Activated naive CD8-positive, alpha-beta T cell treated with anti-CD3 and anti-CD28 coated beads for 36 hours (primary cell): ENCODE measurements around the gene CFAP126. TPM values are rescaled to one million over a fixed set of nuclear protein-coding genes. Genes with fewer than 3 reads are reported as not detected.
"Not testable (repeated sequence)": the region's sequence is repeated elsewhere in the genome, so short reads cannot be mapped to it uniquely, and the experiment has no call there.

Experiments used
- DNase-seq: peaks from one replicate; pipeline ENCODE4 v3.0.0; 2021
- H3K27ac Mint-ChIP-seq: one replicate; pipeline ENCODE4 v1.8.0; 2022; ENCODE audit warnings: mild to moderate bottlenecking, moderate library complexity, mixed read lengths
- H3K27me3 Mint-ChIP-seq: one replicate; pipeline ENCODE4 v1.8.0; 2022; ENCODE audit warnings: mild to moderate bottlenecking, mixed read lengths
- H3K36me3 Mint-ChIP-seq: one replicate; pipeline ENCODE4 v1.8.0; 2021; ENCODE audit warnings: mild to moderate bottlenecking, mixed read lengths
- H3K4me1 Mint-ChIP-seq: one replicate; pipeline ENCODE4 v1.8.0; 2021; ENCODE audit warnings: mixed read lengths
- H3K4me3 Mint-ChIP-seq: one replicate; pipeline ENCODE4 v1.8.0; 2022; ENCODE audit warnings: mild to moderate bottlenecking, moderate library complexity, mixed read lengths
- H3K9me3 Mint-ChIP-seq: one replicate; pipeline ENCODE4 v1.8.0; 2022; ENCODE audit warnings: mixed read lengths
- total RNA-seq, 2 experiments: library from RNA; stranded (reverse); gene quantifications; one replicate each; pipeline ENCODE4 v1.2.3, GENCODE V29; 2021

CFAP126 gene, protein sequence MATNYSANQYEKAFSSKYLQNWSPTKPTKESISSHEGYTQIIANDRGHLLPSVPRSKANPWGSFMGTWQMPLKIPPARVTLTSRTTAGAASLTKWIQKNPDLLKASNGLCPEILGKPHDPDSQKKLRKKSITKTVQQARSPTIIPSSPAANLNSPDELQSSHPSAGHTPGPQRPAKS
- not detected for total RNA-seq

DNA sequence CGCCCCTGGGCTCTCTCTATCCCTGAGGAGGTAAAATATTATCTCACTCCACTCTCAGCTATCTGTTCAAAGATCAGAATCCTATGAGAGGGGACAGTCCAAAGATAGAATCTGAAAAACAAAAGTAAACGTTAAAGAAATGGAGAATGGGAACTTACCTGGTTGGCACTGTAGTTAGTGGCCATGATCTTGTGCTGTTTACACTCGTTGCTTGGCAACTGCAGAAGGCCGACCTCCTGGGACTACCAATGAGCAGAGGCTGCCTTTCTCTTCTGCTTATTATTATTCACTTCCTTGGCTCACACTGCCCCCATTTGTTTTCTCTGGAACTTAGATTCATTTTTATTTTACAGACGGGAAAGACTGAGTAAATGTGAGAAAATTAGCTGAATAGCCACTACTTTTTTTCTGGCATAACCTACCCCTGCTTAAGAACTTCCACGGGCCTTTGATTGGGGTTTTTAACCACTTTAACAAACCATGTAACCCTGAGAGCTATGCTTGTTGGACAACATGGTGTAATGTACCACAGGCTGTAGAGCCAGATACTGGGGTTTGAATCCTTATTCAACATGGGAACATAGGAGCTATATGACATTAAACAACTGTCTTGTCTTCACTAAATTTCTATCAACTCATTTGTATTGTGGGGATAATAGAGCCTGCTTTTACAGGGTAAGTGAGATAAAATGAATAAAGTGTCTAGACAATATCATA, at the start of gene CFAP126:
Gene CFAP126 (minus strand): TSS at position 193 of the 717 bp plus-strand sequence. CDS start 8 bp downstream, at position 185.
- H3K4me3 Mint-ChIP-seq, result no peak within 1 kb of the TSS
- H3K9me3 Mint-ChIP-seq, result no peaks in the 10 kb centered on the region
- peak within 1 kb of the TSS; percentile 39 for H3K27ac Mint-ChIP-seq
- H3K36me3 Mint-ChIP-seq, result peaks cover 10% of the 10 kb centered on the region
- H3K4me1 Mint-ChIP-seq, result peaks cover 11% of the 10 kb centered on the region
- peak; percentile 35 for DNase-seq
- H3K27me3 Mint-ChIP-seq, result no peaks in the 10 kb centered on the region

DNA sequence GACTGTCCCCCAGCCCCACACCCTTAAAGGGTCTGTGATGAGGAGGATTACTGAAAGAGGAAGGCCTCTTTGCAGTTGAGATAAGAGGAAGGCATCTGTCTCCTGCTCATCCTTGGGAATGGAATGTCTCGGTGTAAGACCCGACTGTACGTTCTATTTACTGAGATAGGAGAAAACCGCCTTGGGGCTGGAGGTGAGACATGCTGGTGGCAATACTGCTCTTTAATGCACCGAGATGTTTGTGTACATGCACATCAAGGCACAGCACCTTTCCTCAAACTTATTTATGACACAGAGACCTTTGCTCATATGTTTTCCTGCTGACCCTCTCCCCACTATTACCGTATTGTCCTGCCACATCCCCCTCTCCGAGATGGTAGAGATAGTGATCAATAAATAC, 45.4 kb upstream of the CFAP126 start:
- not testable (repeated sequence) for H3K27ac Mint-ChIP-seq, H3K9me3 Mint-ChIP-seq, H3K27me3 Mint-ChIP-seq, DNase-seq, H3K4me3 Mint-ChIP-seq, H3K36me3 Mint-ChIP-seq
- H3K4me1 Mint-ChIP-seq, result peaks cover 18% of the 10 kb centered on the region

DNA sequence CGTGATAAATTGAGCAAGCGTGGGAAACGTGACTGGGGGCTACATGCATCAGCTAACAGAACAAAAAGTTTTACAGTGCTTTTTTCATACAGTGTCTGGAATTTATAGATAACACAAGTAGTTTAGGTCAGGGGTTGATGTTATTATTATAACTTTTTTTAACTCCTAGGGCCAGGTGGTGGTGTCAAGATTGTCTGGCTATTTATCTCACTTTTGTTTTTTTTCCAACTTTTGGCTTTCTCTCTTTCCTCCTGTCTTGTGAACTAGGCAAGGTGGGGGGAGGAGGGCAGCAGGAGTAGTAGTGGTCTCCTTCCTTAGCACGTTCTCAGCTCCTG, 42.9 kb upstream of the CFAP126 start:
- not testable (repeated sequence) for H3K4me3 Mint-ChIP-seq, H3K9me3 Mint-ChIP-seq, H3K27me3 Mint-ChIP-seq, DNase-seq, H3K36me3 Mint-ChIP-seq
- Mint-ChIP-seq H3K4me1 (peaks cover 18% of the 10 kb centered on the region), H3K27ac (peak overlapping the region; percentile 62)

DNA sequence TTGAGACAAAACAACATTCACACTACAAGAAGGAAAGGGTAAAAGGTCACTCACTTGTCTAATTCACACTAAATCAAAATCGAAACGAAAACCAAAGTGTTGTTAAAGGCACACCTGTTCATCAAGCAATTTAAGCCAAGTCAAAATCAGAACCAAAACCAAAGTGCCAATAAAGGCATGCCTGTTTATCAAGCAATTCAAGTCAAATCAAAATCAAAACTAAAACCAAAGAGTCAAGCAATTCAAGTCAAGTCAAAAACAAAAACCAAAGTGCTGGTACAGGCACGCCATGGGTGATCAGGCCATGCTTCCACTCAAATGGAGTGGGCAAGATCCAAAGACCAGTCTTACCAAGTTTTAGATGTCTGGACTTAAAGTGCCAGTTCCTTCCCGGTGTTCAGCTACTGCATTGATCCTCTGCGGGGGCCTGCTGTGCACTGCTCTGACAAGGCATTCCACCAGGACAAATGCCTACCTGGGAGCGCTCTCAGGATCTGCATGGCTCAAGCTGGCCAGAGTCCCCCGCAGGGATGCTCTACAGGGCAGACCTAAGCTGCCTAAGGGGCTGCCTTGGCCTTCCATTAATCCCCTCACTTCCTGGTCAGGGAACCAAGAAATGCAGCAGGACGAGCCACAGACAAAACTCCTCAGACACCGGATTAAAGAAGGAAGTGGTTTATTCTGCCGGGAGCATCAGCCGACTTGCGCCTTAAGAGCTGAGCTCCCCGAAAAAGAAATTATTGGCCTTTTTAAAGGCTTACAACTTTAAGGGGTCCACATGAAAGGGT, 42.4 kb upstream of the CFAP126 start:
- Mint-ChIP-seq H3K4me1 (peaks cover 18% of the 10 kb centered on the region), H3K27ac (peak overlapping the region; percentile 62), H3K4me3 (peak overlapping the region; percentile 30)
- not testable (repeated sequence) for H3K9me3 Mint-ChIP-seq, H3K27me3 Mint-ChIP-seq, H3K36me3 Mint-ChIP-seq
- peak; percentile 16 for DNase-seq

DNA sequence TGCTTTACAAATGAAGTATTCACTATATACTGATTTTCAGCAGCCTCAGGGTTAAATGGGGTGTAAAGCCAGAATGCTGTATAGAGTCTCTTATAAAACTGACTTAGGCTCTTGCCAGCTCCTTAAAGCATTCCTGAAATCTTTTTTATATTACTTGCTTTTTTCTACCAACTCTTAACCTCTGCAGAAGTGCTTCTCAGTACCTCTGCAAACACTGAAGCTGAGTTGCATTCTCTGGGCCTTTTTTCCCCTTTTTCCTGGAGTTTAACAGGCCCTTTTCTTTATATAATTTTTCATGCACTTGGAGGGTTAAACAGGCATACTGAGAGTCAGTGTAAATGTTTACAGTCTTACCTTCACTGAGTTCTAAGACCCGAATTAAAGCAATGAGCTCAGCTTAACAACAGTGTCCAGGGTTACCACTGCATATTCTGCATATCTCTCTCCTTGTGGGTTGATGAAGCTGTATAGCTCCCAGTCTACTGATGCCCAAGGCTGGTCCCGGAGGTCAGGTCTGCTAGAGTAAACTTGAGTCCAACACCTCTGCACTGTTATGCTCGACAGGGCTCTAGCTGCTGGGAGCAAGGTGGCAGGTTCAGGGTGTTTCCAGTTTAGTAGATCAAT, 40.9 kb upstream of the CFAP126 start:
- Mint-ChIP-seq H3K4me1 (peaks cover 25% of the 10 kb centered on the region), H3K4me3 (no peak overlapping the region), H3K36me3 (peaks cover 9% of the 10 kb centered on the region), H3K27me3 (peaks cover 11% of the 10 kb centered on the region), H3K27ac (no peak overlapping the region), H3K9me3 (peaks cover 1% of the 10 kb centered on the region)
- no peak for DNase-seq

DNA sequence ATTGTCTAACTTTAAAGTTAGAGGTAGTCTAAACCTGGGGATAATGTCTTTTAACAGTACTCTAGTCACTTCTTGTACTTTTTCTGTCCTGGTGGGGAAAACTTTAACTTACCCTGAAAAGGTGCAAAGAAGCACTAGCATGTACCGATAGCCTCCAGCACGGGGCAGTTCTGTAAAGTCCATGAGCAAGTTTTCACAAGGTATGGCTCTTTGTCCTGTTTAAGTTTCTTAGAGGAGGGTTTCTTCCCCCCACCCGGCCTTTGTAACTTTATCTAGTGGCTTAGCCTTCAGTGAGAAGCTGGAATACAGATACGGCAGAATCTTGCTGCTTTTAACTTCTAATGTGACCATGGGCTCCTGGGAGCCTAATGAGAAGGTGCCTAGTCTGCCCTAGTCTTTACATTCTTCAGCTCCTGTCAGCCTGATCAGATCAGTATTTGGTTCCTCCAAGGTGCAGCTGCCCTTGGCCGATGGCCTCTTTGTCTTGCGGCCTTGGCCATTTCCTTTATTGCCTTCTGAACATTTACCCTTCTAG, 39.8 kb upstream of the CFAP126 start:
- H3K36me3 Mint-ChIP-seq, result peaks cover 9% of the 10 kb centered on the region
- peaks cover 1% of the 10 kb centered on the region for H3K9me3 Mint-ChIP-seq
- H3K27ac Mint-ChIP-seq, result no peak overlapping the region
- no peak for DNase-seq
- H3K4me1 Mint-ChIP-seq, result peaks cover 28% of the 10 kb centered on the region
- no peak overlapping the region for H3K4me3 Mint-ChIP-seq
- peaks cover 16% of the 10 kb centered on the region for H3K27me3 Mint-ChIP-seq

DNA sequence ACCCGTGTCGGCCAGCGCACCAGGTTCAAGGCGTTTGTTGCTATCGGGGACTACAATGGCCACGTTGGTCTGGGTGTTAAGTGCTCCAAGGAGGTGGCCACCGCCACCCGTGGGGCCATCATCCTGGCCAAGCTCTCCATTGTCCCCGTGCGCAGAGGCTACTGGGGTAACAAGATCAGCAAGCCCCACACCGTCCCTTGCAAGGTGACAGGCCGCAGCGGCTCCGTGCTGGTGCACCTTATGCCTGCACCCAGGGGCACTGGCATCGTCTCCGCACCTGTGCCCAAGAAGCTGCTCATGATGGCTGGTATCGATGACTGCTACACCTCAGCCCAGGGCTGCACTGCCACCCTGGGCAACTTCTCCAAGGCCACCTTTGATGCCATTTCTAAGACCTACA, 38.9 kb upstream of the CFAP126 start:
- not testable (repeated sequence) for H3K4me3 Mint-ChIP-seq, H3K9me3 Mint-ChIP-seq, H3K27ac Mint-ChIP-seq, H3K36me3 Mint-ChIP-seq, DNase-seq
- peaks cover 28% of the 10 kb centered on the region for H3K4me1 Mint-ChIP-seq
- peaks cover 16% of the 10 kb centered on the region for H3K27me3 Mint-ChIP-seq

DNA sequence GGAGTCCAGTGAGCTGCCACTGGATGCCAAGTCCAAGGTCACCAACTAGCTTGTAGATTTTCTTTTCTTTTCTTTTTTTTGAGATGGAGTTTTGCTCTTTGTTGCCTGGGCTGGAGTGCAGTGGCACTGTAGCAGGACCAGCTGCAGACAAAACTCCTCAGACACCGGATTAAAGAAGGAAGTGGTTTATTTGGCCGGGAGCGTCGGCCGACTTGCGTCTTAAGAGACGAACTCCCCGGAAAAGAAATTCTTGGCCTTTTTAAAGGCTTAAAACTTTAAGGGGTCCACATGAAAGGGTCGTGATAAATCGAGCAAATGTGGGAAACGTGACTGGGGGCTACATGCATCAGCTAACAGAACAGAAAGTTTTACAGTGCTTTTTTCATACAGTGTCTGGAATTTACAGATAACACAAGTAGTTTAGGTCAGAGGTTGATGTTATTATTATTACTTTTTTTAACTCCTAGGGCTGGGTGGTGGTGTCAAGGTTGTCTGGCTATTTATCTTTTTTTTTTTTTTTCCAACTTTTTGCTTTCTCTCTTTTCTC, 36.4 kb upstream of the CFAP126 start:
- peaks cover 22% of the 10 kb centered on the region for H3K27me3 Mint-ChIP-seq
- DNase-seq, result no peak
- H3K4me3 Mint-ChIP-seq, result no peak overlapping the region
- H3K27ac Mint-ChIP-seq, result no peak overlapping the region
- H3K4me1 Mint-ChIP-seq, result peaks cover 27% of the 10 kb centered on the region
- peaks cover 18% of the 10 kb centered on the region for H3K36me3 Mint-ChIP-seq
- peaks cover 3% of the 10 kb centered on the region for H3K9me3 Mint-ChIP-seq

DNA sequence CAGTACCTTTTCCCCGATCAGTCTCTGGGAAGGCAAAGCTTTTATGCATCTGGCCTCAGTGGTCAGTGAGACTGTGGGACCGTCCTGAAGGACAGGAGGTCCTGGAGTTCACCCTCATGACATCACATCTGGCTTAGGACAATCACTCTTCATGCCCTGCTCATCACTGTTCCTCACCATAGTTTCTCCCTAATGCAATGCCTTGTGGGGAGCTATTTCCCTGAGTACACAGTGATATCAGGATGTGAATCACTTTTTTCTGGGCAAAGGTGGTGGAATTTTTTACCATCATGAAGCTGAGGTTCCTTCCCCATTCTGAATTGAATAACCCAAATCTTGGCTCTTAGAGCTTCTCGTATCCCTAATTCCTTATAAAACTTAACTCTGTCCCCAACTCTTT, 34.8 kb upstream of the CFAP126 start:
- no peak overlapping the region for H3K27ac Mint-ChIP-seq
- H3K4me3 Mint-ChIP-seq, result no peak overlapping the region
- peaks cover 22% of the 10 kb centered on the region for H3K27me3 Mint-ChIP-seq
- peaks cover 18% of the 10 kb centered on the region for H3K36me3 Mint-ChIP-seq
- H3K4me1 Mint-ChIP-seq, result peaks cover 35% of the 10 kb centered on the region
- no peak for DNase-seq
- H3K9me3 Mint-ChIP-seq, result peaks cover 3% of the 10 kb centered on the region

DNA sequence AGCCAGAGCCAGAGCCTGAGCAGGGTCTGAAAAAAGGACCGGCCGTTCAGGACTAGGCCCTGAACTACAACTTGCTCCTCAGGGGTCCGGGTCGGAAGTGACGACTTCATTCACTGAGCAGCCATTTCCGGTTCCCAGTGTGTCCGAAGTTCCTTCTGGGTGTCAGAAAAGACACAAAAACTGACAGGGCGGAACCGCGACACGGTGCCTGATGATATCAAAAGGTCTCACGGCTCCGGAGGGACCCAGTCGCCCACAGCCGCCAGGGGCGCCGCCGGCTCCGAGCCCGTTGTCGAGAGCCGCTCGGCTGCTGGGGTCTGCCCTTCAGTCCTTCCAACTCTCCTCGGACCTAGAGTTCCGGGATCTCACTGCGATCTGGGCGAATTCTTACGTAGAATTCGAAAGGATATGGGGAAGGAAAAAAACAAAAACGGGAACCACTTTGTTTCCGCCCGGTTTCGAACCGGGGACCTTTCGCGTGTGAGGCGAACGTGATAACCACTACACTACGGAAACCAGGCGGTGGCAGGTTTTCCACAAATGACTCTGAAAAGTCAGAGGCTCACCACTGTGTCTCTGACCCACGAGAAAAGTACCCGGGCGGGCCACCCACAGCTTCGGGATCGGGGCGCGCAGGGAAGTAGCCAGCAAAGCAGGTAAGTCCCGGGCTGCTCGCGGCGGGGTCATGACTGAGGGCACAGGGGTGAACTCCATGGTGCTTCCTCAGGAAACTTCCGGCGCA, 31.8 kb upstream of the CFAP126 start:
- peak overlapping the region; percentile 94 for H3K4me3 Mint-ChIP-seq
- peaks cover 33% of the 10 kb centered on the region for H3K4me1 Mint-ChIP-seq
- H3K36me3 Mint-ChIP-seq, result peaks cover 17% of the 10 kb centered on the region

DNA sequence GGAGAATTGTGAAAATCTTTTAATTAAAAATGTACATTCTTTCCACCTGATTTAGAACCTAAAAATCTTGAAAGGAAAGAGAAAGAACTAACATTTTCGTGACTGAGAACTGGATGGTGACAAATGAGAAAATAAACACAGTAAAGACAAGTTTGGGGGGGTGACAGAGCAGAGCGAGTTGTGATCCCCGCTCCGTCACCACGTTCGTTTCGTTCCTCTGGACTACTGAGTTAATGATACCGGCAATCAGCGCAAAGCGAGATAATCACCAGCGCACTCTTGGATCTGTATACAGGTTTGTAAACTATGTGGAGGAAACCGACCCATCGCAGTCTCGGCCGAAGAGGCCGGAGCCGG, 31.2 kb upstream of the CFAP126 start:
- DNase-seq, result no peak
- peaks cover 28% of the 10 kb centered on the region for H3K4me1 Mint-ChIP-seq

More for the DNA sequence above, 31.8 kb upstream of the CFAP126 start:
- Mint-ChIP-seq H3K27me3 (peaks cover 20% of the 10 kb centered on the region), H3K9me3 (peaks cover 3% of the 10 kb centered on the region), H3K27ac (peak overlapping the region; percentile 100)
- peak; percentile 87 for DNase-seq

DNA sequence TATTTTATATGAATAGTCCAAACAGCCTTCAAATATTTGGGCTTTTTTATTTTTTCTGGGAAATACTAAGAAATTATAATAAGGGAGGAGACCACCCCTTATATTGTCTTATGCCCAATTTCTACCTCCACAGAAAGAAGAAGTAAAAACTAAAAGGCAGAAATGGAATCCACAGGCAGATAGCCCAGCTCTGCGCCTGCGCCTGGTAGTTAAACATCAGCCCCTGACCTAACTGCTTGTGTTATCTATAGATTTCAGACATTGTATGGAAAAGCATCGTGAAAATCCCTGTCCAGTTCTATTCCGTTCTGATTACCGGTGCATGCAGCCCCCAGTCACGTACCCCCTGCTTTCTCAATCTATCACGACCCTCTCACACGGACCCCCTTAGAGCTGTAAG, 29.4 kb upstream of the CFAP126 start:
- not testable (repeated sequence) for H3K4me3 Mint-ChIP-seq, H3K9me3 Mint-ChIP-seq, H3K27me3 Mint-ChIP-seq, H3K27ac Mint-ChIP-seq, DNase-seq
- H3K36me3 Mint-ChIP-seq, result peaks cover 12% of the 10 kb centered on the region
- peaks cover 34% of the 10 kb centered on the region for H3K4me1 Mint-ChIP-seq

More for the DNA sequence above, 31.2 kb upstream of the CFAP126 start:
- H3K4me3 Mint-ChIP-seq, result peak overlapping the region; percentile 94
- peaks cover 3% of the 10 kb centered on the region for H3K9me3 Mint-ChIP-seq
- peaks cover 15% of the 10 kb centered on the region for H3K36me3 Mint-ChIP-seq
- peak overlapping the region; percentile 100 for H3K27ac Mint-ChIP-seq
- peaks cover 15% of the 10 kb centered on the region for H3K27me3 Mint-ChIP-seq

DNA sequence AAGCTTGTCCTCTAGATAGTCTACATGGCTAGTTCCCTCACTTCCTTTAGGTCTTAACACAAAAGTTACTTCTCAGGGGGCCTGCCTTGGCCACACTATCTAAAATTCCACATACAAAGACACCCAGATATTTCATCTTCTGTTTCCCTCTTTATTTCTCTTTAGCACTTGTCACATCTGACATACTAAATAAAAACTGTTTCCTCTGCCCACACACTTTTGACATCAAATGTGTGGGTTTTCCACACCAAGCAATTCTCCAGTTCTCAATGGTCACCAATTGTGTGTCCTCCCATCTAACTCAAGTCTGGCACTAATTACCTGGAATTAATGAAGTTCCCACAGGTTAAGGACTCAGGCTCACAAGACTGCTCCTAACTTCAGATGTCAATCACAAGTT, 25.5 kb upstream of the CFAP126 start:
- Mint-ChIP-seq H3K27me3 (no peaks in the 10 kb centered on the region), H3K27ac (no peak overlapping the region), H3K36me3 (no peaks in the 10 kb centered on the region), H3K4me1 (peaks cover 29% of the 10 kb centered on the region), H3K9me3 (no peaks in the 10 kb centered on the region), H3K4me3 (no peak overlapping the region)
- no peak for DNase-seq

DNA sequence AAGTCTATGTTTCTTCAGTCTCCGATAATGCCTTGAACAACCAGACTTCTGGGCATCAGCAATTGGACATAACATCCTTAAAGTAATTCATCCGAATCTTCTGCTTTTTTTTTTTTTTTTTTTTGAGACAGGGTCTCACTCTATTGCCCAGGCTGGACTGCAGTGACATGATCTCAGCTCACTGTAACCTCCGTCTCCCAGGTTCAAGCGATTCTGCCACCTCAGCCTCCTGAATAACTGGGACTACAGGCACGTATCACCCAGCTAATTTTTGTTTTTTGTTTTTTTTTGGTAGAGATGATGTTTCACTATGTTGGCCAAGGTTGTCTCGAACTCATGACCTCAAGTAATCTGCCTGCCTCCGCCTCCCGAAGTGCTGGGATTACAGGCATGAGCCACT, 23.9 kb upstream of the CFAP126 start:
- Mint-ChIP-seq H3K27me3 (no peaks in the 10 kb centered on the region), H3K36me3 (peaks cover 5% of the 10 kb centered on the region), H3K9me3 (no peaks in the 10 kb centered on the region), H3K4me3 (peak overlapping the region; percentile 42), H3K4me1 (peaks cover 36% of the 10 kb centered on the region), H3K27ac (no peak overlapping the region)
- no peak for DNase-seq
